ENCODE measurements around the gene DARS1. TPM values are rescaled to one million over a fixed set of nuclear protein-coding genes. Genes with fewer than 3 reads are reported as not detected.
"Not testable (repeated sequence)": the region's sequence is repeated elsewhere in the genome, so short reads cannot be mapped to it uniquely, and the experiment has no call there.

DARS1 gene
- total RNA-seq, 1 donor from 2014 or later, result 67.3 TPM

GRCh38 chr2:135913727-135914365 is 71.6 kb downstream of the DARS1 start:
- DNase-seq (ENCODE audit: missing footprints) (no peak), ATAC-seq (no peak)
- intact Hi-C loops (cut with DNase I), result loop anchor here (2.0 to 10.0 kb wide), 2 partner anchors 201 to 465 kb away; partner anchors contain the start of gene CXCR4

GRCh38 chr2:135909976-135910375 is 75.5 kb downstream of the DARS1 start:
- DNase-seq (ENCODE audit: missing footprints) (no peak), ATAC-seq (no peak)
- intact Hi-C loops (cut with DNase I), result loop anchor here (10.0 kb wide), 1 partner anchor 205 kb away; the partner anchor contains the start of gene CXCR4

- DNase-seq (ENCODE audit: missing footprints) (no peak), ATAC-seq (no peak)
- intact Hi-C loops (cut with DNase I), result no loop called here
These were observed 79.7 kb downstream of the DARS1 start for GRCh38 chr2:135905679-135906078.

DNA sequence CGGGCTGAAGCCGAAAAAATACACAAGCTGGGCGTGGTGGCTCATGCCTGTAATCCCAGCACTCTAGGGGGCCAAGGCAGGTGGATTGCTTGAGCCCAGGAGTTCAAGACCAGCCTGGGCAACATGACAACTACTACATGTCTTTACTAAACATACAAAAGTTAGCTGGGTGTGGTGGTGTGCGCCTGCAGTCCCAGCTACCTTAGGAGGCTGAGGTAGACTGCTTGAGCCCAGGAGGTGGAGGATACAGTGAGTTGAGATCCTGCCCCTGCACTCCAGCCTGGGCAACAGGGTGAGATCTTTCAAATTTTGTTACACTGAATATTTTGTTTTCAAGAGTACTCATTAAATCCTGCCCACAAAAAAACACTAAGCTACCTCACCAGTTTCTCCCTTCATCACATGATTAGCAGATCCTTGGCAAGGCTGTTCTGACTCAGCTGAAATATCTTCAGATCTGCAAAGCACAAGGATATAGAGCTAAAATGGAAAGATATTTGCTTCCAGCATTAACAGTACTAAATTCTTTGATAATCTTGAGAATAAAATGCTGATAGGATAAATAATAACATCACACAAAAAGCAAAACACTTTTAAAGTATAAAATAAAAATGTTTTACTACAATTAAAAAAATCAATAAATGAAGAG is 81.0 kb downstream of the DARS1 start:
- ATAC-seq, result no peak
- intact Hi-C loops (cut with DNase I), result no loop called here

DNA sequence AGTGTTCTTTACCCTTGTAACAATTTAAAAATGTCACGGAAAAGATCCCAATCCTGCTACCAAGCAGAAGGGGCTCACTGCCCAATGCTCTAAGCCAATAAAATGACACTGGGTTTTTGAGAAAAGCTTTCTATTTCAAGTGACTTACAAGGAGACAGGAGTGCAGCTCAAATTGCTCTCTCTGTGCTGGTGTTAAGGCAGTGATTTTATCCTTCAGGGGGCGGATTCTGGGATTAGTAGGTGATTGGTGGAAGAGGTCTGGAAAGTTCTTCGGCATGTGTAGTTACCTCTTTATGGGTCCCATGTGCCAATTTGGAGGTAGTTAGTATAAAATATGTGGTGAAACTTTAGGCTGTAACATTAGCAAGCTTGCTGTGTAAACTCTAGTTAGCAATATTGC is 81.8 kb downstream of the DARS1 start:
- ATAC-seq, result no peak
- intact Hi-C loops (cut with DNase I), result no loop called here
- DNase-seq (ENCODE audit: missing footprints), result no peak

More for the DNA sequence above, 81.0 kb downstream of the DARS1 start:
- DNase-seq (ENCODE audit: missing footprints), result no peak

DNA sequence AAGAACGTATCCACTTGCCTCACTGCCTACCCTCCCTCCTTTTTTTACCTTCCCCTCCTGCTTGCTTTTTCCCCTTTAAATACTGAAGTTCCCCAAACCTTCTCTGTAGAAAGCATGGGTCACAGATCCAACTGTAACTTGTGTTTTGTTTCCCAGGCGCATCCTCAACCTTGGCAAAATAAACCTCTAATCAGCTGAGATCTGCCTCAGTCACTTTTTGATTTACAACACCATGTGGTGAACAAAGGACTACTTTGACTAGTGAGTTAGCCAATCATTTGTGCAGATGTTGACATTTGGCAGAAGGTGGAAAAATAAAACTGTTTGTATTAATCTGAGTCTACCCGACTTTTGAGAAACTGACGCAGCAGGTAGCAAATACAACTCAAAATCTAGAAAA is 85.9 kb downstream of the DARS1 start:
- intact Hi-C loops (cut with DNase I), result no loop called here
- ATAC-seq, result no peak
- no peak for DNase-seq (ENCODE audit: missing footprints)

DNA sequence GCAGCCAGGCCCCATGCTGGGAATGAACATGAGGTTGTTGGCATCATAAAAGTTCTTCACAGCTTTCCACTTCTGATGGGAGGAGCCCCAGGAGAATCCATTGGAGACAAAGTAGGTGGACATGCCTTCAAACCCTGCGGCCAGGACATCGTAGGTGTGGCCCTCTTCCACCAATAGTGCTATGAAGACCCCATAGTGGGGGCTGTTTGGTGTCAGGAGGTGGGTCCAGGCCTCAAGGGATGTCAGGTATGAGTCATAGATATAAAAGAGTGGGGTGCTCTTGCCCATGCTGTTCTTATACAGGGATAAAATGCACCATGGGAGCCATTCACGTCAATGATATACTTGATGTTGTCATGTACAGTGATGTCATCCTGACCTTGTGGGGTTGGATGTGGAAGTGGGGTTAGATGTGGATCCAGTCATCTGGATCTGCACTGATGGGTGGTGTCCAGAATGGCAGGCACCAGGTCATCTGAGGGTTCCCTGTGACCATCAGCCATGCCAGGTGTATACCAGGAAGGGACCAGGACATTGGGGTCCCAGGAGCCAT is 87.1 kb downstream of the DARS1 start:
- ATAC-seq (no peak), DNase-seq (ENCODE audit: missing footprints) (no peak)
- intact Hi-C loops (cut with DNase I), result no loop called here

DNA sequence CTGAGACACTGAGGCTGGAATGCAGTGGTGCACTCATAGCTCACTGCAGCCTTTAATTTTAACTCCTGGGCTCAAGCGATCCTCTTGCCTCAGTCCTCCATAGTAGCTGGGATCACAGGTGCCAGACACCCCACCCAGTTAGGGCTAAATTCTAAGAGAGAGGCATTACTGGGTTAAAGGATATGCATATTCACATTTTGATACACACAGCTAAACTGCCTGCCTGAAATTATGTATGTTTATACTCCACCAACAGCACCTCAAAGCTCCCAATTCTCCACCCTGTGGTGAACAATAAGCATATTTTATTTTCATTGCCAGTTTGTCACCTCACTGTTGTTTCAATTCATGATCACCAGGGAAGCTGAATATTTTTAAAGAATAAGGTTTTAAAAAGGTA is 90.5 kb downstream of the DARS1 start:
- no peak for DNase-seq (ENCODE audit: missing footprints)
- ATAC-seq, result no peak
- intact Hi-C loops (cut with DNase I), result no loop called here

- DNase-seq (ENCODE audit: missing footprints), result no peak
- intact Hi-C loops (cut with DNase I), result no loop called here
- ATAC-seq, result no peak
These were observed 92.0 kb downstream of the DARS1 start for GRCh38 chr2:135893374-135893794.

- intact Hi-C loops (cut with DNase I), result no loop called here
- DNase-seq (ENCODE audit: missing footprints) (no peak), ATAC-seq (no peak)
These were observed 94.6 kb downstream of the DARS1 start for GRCh38 chr2:135890835-135891234.

GRCh38 chr2:135890149-135890548 is 95.3 kb downstream of the DARS1 start:
- ATAC-seq, result peak; percentile 73

GRCh38 chr2:135888587-135888986 is 96.8 kb downstream of the DARS1 start:
- intact Hi-C loops (cut with DNase I); DNase-seq (ENCODE audit: missing footprints): not testable (repeated sequence)

More at GRCh38 chr2:135890149-135890548, 95.3 kb downstream of the DARS1 start:
- DNase-seq (ENCODE audit: missing footprints), result no peak
- intact Hi-C loops (cut with DNase I), result no loop called here

DNA sequence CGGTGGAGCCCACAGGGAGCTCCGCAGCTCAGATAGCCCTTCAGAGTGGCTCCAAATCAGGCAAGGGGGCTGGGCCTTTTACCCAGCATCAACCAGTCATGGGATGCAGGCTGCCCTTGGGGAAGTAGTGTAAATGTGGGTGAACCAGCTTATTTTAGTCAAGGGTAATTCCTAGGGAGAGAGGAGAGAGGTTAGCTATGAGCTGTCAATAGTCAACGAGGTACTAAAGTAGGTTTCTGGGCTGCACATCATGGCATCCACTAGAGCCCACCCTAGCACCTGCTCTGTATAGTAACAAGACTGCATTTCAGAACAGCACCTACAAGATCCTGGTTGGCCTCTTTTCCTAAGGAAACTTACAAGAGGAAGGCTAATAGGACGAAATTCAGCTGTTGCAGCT is 99.7 kb downstream of the DARS1 start:
- ATAC-seq, result no peak
- intact Hi-C loops (cut with DNase I), result no loop called here
- DNase-seq (ENCODE audit: missing footprints), result no peak

More at GRCh38 chr2:135888587-135888986, 96.8 kb downstream of the DARS1 start:
- not testable (repeated sequence) for ATAC-seq

DNA sequence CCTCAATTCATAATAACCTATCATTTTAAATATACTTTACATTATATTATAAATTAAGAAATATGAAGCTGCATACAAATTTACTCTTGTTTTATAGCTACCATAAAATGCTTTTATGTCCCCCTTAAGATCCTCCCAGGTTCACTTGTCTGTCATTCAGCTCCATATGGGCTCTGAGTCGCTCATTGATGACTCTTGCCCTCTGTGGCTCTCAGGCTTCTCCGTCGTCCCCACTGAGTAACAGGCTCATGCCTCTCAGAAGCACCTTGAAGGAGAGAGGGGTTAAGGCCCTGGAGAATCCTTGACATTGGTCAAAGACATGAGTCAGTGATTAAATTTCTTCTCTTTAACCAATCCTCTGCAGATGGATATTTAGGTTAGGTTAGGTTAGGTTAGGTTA is 103.0 kb downstream of the DARS1 start:
- DNase-seq (ENCODE audit: missing footprints), result no peak
- intact Hi-C loops (cut with DNase I), result no loop called here

DNA sequence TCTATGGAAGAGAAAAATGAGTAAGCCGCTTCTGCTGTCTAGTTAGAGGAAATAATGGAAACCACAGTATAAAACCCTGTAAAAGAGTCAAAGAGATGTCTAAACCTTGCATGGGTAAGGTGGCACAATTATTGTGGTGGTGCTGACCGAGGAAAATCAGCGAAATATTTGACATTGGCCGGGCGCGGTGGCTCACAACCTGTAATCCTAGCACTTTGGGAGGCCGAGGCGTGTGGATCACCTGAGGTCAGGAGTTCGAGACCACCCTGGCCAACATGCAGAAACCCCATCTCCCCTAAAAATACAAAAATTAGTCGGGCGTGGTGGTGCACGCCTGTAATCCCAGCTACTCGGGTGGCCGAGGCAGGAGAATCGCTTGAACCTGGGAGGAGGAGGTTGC is 108.7 kb downstream of the DARS1 start:
- DNase-seq (ENCODE audit: missing footprints); intact Hi-C loops (cut with DNase I); ATAC-seq: not testable (repeated sequence)

More for the DNA sequence above, 103.0 kb downstream of the DARS1 start:
- no peak for ATAC-seq

GRCh38 chr2:135876066-135876711 is 109.2 kb downstream of the DARS1 start, which contains the start of gene MCM6:
MCM6 (minus strand) TSS chr2:135876443; CDS start chr2:135876365, 78 bp downstream.
- peak; percentile 97 for DNase-seq (ENCODE audit: missing footprints)
- intact Hi-C loops (cut with DNase I), result no loop called here
- peak; percentile 100 for ATAC-seq

- DNase-seq (ENCODE audit: missing footprints) (peak; percentile 79), ATAC-seq (peak; percentile 54)
- intact Hi-C loops (cut with DNase I), result no loop called here
These were observed 109.8 kb downstream of the DARS1 start for GRCh38 chr2:135875491-135876065.

- DNase-seq (ENCODE audit: missing footprints) (no peak), ATAC-seq (no peak)
- intact Hi-C loops (cut with DNase I), result no loop called here
These were observed 110.6 kb downstream of the DARS1 start for GRCh38 chr2:135874777-135875365.

DNA sequence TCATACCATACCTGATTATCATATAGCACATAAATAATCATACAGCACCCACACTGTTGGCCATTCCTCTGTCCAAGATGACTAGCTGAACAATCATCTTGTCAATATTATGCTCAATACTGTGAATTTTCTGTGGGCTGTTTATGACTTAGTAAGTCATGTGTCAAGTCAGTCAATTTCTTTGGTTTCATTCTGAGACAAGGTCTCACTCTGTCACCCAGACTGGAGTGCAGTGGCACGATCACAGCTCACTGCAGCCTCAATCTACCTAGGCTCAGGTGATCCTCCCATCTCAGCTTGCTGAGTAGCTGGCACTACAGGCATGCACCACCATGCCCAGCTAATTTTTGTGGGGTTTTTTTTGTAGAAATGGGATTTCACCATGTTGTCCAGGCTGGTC is 114.9 kb downstream of the DARS1 start:
- ATAC-seq, result no peak
- intact Hi-C loops (cut with DNase I), result no loop called here
- no peak for DNase-seq (ENCODE audit: missing footprints)

All from Right ventricle myocardium inferior (tissue), 1 donor.